ENCODE data around the gene RAB11FIP5. TPM values are rescaled to one million over a fixed set of nuclear protein-coding genes. Genes with fewer than 3 reads are reported as not detected.

The RAB11FIP5 gene
- total and polyA plus RNA-seq, 2 donors (not counting 3 experiments of a cell fraction or from before 2014, with no cell fraction given), result 36.6 to 47.0 TPM

DNA sequence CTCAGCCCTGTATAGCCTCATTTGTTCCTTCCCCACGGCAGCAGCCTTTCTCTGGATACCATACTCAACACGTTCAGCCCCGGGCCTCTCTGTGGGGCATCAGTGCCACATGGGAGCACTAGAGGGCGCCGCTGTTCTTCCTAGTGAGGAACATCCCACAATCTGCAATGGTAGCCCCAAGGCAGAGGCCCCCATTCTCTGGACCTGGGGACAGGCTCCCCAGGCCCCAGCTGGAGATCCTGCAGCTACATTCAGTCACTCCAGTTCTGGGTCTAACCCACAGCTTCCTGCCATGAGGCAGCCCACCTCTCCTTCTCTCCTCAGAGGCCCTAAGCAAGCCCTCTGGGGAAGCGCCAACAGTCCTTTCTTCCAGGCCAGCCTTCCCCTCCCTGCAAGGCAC, 27.1 kb downstream of the RAB11FIP5 start:
- intact Hi-C loops (cut with micrococcal nuclease) (loop anchor here (1.0 kb wide), 5 partner anchors 26 to 127 kb away; no protein-coding TSS in a partner anchor), dilution Hi-C loops (cut with MboI; ENCODE audit: extremely low pct_ligation_motif_present, low sequenced_read_pairs) (no loop called here)
- H3K4me3 ChIP-seq (replicated peaks in 1 of 3; ENCODE audit: insufficient read depth in 1 of 3, low read depth in 1 of 3, low read length in 3 of 3), result no peak overlapping the region
- peaks cover 6 to 27% of the 10 kb centered on the region in 2 experiments for H3K36me3 ChIP-seq (ENCODE audit: control insufficient read depth in 2 of 2, extremely low read depth in 1 of 2, insufficient read depth in 2 of 2, low read length in 2 of 2)
- no peaks in the 10 kb centered on the region for H3K9me1 ChIP-seq (replicated peaks; ENCODE audit: control insufficient read depth, extremely low read depth, insufficient read depth, low read length)
- peaks cover 31% of the 10 kb centered on the region for H3K4me1 ChIP-seq (ENCODE audit: control insufficient read depth, extremely low read depth, insufficient read depth, low read length)
- DNase-seq (ENCODE audit: low read depth, low spot score), result peak; percentile 76
- no peak overlapping the region for H2AFZ ChIP-seq (ENCODE audit: low read depth, low read length)
- ChIA-PET CTCF (interaction anchor here (0.6 to 7.9 kb wide), 16 partner anchors 8 to 192 kb away, joined by 3 to 208 read pairs (median 6); partner anchors contain the start of genes RAB11FIP5, SFXN5 and SMYD5), POLR2A (no interaction called here)
- peak; percentile 95 to 96 for TF ChIP-seq CTCF (IDR thresholded peaks at IDR 0.05; ENCODE audit: extremely low read depth in 1 of 2, insufficient read depth in 1 of 2, low read depth in 1 of 2, low read length in 2 of 2)
- TF ChIP-seq, protein P1, sequence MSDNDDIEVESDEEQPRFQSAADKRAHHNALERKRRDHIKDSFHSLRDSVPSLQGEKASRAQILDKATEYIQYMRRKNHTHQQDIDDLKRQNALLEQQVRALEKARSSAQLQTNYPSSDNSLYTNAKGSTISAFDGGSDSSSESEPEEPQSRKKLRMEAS (IDR thresholded peaks at IDR 0.05; ENCODE audit: insufficient read depth, insufficient read length), result no peak
- no TSS peak for BruUV-seq (replicated peaks)
- H3K79me2 ChIP-seq (ENCODE audit: control insufficient read depth, insufficient read depth, low read length), result peaks cover 58% of the 10 kb centered on the region
- H3K4me2 ChIP-seq (ENCODE audit: insufficient read depth, low read length), result no peak overlapping the region
- FAIRE-seq, result peak; percentile 88
- H3K27me3 ChIP-seq (ENCODE audit: control insufficient read depth in 2 of 2, insufficient read depth in 2 of 2, low read length in 2 of 2), result no peaks in the 10 kb centered on the region
- no peaks in the 10 kb centered on the region for H3K9me3 ChIP-seq (replicated peaks; ENCODE audit: control insufficient read depth, insufficient read depth, low read length)
- H3K27ac ChIP-seq (ENCODE audit: insufficient read depth, low read depth, low read length), result no peak overlapping the region
- H3K9ac ChIP-seq (replicated peaks; ENCODE audit: extremely low read depth, insufficient read depth, low read length), result no peak overlapping the region
- H4K20me1 ChIP-seq (replicated peaks; ENCODE audit: control insufficient read depth, extremely low read depth, insufficient read depth, low read length), result no peaks in the 10 kb centered on the region

GRCh38 chr2:73084971-73085370, 27.8 kb downstream of the RAB11FIP5 start:
- ChIA-PET POLR2A (no interaction called here), CTCF (interaction anchor here (0.8 to 7.9 kb wide), 18 partner anchors 9 to 192 kb away, joined by 3 to 208 read pairs (median 6); partner anchors contain the start of genes RAB11FIP5, SFXN5 and SMYD5)
- Histone ChIP-seq H3K9me3 (replicated peaks; ENCODE audit: control insufficient read depth, insufficient read depth, low read length) (no peaks in the 10 kb centered on the region), H3K4me2 (ENCODE audit: insufficient read depth, low read length) (no peak overlapping the region), H3K27ac (ENCODE audit: insufficient read depth, low read depth, low read length) (peak overlapping the region; percentile 40), H2AFZ (ENCODE audit: low read depth, low read length) (no peak overlapping the region), H3K4me3 (replicated peaks in 1 of 3; ENCODE audit: insufficient read depth in 1 of 3, low read depth in 1 of 3, low read length in 3 of 3) (no peak overlapping the region), H3K27me3 (ENCODE audit: control insufficient read depth in 2 of 2, insufficient read depth in 2 of 2, low read length in 2 of 2) (no peaks in the 10 kb centered on the region), H3K79me2 (ENCODE audit: control insufficient read depth, insufficient read depth, low read length) (peaks cover 51% of the 10 kb centered on the region), H3K36me3 (ENCODE audit: control insufficient read depth in 2 of 2, extremely low read depth in 1 of 2, insufficient read depth in 2 of 2, low read length in 2 of 2) (peaks cover 6 to 33% of the 10 kb centered on the region in 2 experiments), H3K4me1 (ENCODE audit: control insufficient read depth, extremely low read depth, insufficient read depth, low read length) (peaks cover 26% of the 10 kb centered on the region), H4K20me1 (replicated peaks; ENCODE audit: control insufficient read depth, extremely low read depth, insufficient read depth, low read length) (no peaks in the 10 kb centered on the region), H3K9ac (replicated peaks; ENCODE audit: extremely low read depth, insufficient read depth, low read length) (no peak overlapping the region), H3K9me1 (replicated peaks; ENCODE audit: control insufficient read depth, extremely low read depth, insufficient read depth, low read length) (no peaks in the 10 kb centered on the region)
- no peak for TF ChIP-seq POLR2A (IDR thresholded peaks at IDR 0.05; ENCODE audit: low read depth, low read length)
- TF ChIP-seq FOS (IDR thresholded peaks at IDR 0.05; ENCODE audit: borderline replicate concordance, insufficient read depth, low read length), result no peak
- TF ChIP-seq GATA2 (IDR thresholded peaks at IDR 0.05; ENCODE audit: insufficient read depth, insufficient read length, low read depth, low read length), result no peak
- TF ChIP-seq MYC (IDR thresholded peaks at IDR 0.05; ENCODE audit: low read depth, low read length), result no peak
- TF ChIP-seq EZH2 (IDR thresholded peaks at IDR 0.05; ENCODE audit: borderline replicate concordance, low read depth, low read length, severe bottlenecking), result no peak
- TF ChIP-seq POLR2AphosphoS5 (IDR thresholded peaks at IDR 0.05; ENCODE audit: insufficient read depth, low read depth, low read length), result no peak
- no peak for TF ChIP-seq CTCF (IDR thresholded peaks at IDR 0.05; ENCODE audit: extremely low read depth in 1 of 2, insufficient read depth in 1 of 2, low read depth in 1 of 2, low read length in 2 of 2)
- TF ChIP-seq, protein P1 (IDR thresholded peaks at IDR 0.05; ENCODE audit: insufficient read depth, insufficient read length), result no peak
- no peak for TF ChIP-seq JUN (IDR thresholded peaks at IDR 0.05; ENCODE audit: borderline replicate concordance, insufficient read depth, insufficient read length, low read depth)
- dilution Hi-C loops (cut with MboI; ENCODE audit: extremely low pct_ligation_motif_present, low sequenced_read_pairs) (no loop called here), intact Hi-C loops (cut with micrococcal nuclease) (loop anchor here (1.0 kb wide), 7 partner anchors 14 to 193 kb away; partner anchors contain the start of gene SFXN5)
- no TSS peak for BruUV-seq (replicated peaks)
- DNase-seq (ENCODE audit: low read depth, low spot score), result no peak
- no peak for FAIRE-seq
